HG03469 (cell line): ENCODE data around the gene TTLL7.

ENCODE experiments used
- ATAC-seq: cut with Tn5 transposase; IDR thresholded peaks from one replicate; pipeline ENCODE4 v1.9.1; 2021; ENCODE audit warnings: mild to moderate bottlenecking, moderate library complexity, moderate number of reproducible peaks; ENCODE audit not compliant: unreplicated experiment

TTLL7 gene

GRCh38 chr1:83827741-83828140 is 171.2 kb downstream of the TTLL7 start:
- no peak for ATAC-seq

GRCh38 chr1:83822208-83822607 is 176.7 kb downstream of the TTLL7 start:
- ATAC-seq = no peak

GRCh38 chr1:83819436-83819835 is 179.5 kb downstream of the TTLL7 start:
- no peak for ATAC-seq

- ATAC-seq = no peak
Measured at GRCh38 chr1:83818916-83819315, 180.0 kb downstream of the TTLL7 start.

- ATAC-seq = no peak
Measured at GRCh38 chr1:83816836-83817235, 182.1 kb downstream of the TTLL7 start.

GRCh38 chr1:83815330-83815729 is 183.6 kb downstream of the TTLL7 start:
- ATAC-seq = no peak
